ENCODE results near the gene TENT5C. TPM values are rescaled to one million over a fixed set of nuclear protein-coding genes. Genes with fewer than 3 reads are reported as not detected.
A peak's percentile ranks its signal among the peaks of the same experiment; 100 is the strongest.

Gene TENT5C
- total and polyA plus RNA-seq, 9 of the 15 experiments (the other 6 are each of a cell fraction or from before 2014, with no cell fraction given): 1.8 to 7.7 (median 4.0) TPM

DNA sequence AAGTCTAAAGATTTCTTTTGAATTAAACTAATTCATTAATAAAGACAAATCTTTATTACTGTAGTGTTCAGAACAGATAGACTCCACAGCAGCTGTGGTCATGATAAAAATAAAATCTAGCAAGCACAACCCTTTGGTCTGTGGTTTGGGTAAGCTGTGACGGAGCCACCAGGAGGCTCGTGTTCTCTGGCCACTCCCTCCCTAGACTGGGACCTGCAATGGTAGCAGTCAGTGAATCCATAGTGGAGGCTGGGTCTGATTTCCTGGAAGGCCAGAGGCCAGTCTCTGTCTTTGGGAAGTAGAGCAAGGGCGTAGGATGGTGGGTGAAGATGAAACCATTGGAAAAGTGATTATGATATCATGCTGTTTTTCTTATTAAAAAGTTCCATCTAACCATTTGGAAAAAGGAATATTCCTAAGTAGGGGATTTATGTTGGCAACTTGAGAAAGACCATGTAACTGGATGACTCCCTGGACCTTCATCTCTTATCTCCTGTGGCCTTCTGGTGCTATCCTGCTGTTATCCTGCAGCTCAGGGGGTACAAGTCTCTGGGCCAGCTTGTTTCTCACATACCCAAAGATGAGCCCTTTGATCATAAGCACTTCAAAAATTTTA, 39.0 kb downstream of the TENT5C start (continued):
- TF ChIP-seq, protein P1, sequence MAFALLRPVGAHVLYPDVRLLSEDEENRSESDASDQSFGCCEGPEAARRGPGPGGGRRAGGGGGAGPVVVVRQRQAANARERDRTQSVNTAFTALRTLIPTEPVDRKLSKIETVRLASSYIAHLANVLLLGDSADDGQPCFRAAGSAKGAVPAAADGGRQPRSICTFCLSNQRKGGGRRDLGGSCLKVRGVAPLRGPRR (CRISPR knock-in tag; IDR thresholded peaks at IDR 0.05): no peak
- TF ChIP-seq ZNF589 (CRISPR knock-in tag; IDR thresholded peaks at IDR 0.05; ENCODE audit: low read depth) (no peak), BDP1 (IDR thresholded peaks at IDR 0.05; ENCODE audit: insufficient read depth, insufficient read length) (no peak), KDM5B (IDR thresholded peaks at IDR 0.05; ENCODE audit: insufficient replicate concordance, low read depth, low read length) (no peak), SMAD4 (CRISPR knock-in tag; conservative IDR thresholded peaks at IDR 0.05) (peak; percentile 93), SMARCA4 (IDR thresholded peaks at IDR 0.05) (peak; percentile 94), ZNF347 (CRISPR knock-in tag; IDR thresholded peaks at IDR 0.05; ENCODE audit: low read depth) (no peak), PYGO2 (tag; IDR thresholded peaks at IDR 0.05) (no peak), SPI1 (IDR thresholded peaks at IDR 0.05; ENCODE audit: borderline replicate concordance, low read depth, low read length) (no peak), SIN3A (IDR thresholded peaks at IDR 0.05; ENCODE audit: borderline replicate concordance in 2 of 2, control insufficient read depth in 1 of 2, low read depth in 2 of 2, low read length in 2 of 2) (no peak), MYNN (IDR thresholded peaks at IDR 0.05) (peak; percentile 37; the same call in 1 of the 2 replicates), MYNN (CRISPR knock-in tag; IDR thresholded peaks at IDR 0.05) (no peak), CBX8 (IDR thresholded peaks at IDR 0.05; ENCODE audit: borderline replicate concordance, extremely low read depth, low read depth, low read length, poor library complexity, severe bottlenecking) (no peak)
- TF ChIP-seq, protein P2, sequence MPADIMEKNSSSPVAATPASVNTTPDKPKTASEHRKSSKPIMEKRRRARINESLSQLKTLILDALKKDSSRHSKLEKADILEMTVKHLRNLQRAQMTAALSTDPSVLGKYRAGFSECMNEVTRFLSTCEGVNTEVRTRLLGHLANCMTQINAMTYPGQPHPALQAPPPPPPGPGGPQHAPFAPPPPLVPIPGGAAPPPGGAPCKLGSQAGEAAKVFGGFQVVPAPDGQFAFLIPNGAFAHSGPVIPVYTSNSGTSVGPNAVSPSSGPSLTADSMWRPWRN (IDR thresholded peaks at IDR 0.05; ENCODE audit: low read depth): peak; percentile 25; the same call in 1 of the 2 replicates
- TF ChIP-seq, protein P3, sequence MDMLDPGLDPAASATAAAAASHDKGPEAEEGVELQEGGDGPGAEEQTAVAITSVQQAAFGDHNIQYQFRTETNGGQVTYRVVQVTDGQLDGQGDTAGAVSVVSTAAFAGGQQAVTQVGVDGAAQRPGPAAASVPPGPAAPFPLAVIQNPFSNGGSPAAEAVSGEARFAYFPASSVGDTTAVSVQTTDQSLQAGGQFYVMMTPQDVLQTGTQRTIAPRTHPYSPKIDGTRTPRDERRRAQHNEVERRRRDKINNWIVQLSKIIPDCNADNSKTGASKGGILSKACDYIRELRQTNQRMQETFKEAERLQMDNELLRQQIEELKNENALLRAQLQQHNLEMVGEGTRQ (CRISPR knock-in tag; IDR thresholded peaks at IDR 0.05): no peak
- TF ChIP-seq, protein P4, sequence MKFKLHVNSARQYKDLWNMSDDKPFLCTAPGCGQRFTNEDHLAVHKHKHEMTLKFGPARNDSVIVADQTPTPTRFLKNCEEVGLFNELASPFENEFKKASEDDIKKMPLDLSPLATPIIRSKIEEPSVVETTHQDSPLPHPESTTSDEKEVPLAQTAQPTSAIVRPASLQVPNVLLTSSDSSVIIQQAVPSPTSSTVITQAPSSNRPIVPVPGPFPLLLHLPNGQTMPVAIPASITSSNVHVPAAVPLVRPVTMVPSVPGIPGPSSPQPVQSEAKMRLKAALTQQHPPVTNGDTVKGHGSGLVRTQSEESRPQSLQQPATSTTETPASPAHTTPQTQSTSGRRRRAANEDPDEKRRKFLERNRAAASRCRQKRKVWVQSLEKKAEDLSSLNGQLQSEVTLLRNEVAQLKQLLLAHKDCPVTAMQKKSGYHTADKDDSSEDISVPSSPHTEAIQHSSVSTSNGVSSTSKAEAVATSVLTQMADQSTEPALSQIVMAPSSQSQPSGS (CRISPR knock-in tag; IDR thresholded peaks at IDR 0.05): no peak
- TF ChIP-seq, protein P5, sequence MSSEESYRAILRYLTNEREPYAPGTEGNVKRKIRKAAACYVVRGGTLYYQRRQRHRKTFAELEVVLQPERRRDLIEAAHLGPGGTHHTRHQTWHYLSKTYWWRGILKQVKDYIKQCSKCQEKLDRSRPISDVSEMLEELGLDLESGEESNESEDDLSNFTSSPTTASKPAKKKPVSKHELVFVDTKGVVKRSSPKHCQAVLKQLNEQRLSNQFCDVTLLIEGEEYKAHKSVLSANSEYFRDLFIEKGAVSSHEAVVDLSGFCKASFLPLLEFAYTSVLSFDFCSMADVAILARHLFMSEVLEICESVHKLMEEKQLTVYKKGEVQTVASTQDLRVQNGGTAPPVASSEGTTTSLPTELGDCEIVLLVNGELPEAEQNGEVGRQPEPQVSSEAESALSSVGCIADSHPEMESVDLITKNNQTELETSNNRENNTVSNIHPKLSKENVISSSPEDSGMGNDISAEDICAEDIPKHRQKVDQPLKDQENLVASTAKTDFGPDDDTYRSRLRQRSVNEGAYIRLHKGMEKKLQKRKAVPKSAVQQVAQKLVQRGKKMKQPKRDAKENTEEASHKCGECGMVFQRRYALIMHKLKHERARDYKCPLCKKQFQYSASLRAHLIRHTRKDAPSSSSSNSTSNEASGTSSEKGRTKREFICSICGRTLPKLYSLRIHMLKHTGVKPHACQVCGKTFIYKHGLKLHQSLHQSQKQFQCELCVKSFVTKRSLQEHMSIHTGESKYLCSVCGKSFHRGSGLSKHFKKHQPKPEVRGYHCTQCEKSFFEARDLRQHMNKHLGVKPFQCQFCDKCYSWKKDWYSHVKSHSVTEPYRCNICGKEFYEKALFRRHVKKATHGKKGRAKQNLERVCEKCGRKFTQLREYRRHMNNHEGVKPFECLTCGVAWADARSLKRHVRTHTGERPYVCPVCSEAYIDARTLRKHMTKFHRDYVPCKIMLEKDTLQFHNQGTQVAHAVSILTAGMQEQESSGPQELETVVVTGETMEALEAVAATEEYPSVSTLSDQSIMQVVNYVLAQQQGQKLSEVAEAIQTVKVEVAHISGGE (CRISPR knock-in tag; IDR thresholded peaks at IDR 0.05): peak in 1 of 3 experiments; percentile 50; a peak in 1 of 6 replicates
- TF ChIP-seq, protein P6, sequence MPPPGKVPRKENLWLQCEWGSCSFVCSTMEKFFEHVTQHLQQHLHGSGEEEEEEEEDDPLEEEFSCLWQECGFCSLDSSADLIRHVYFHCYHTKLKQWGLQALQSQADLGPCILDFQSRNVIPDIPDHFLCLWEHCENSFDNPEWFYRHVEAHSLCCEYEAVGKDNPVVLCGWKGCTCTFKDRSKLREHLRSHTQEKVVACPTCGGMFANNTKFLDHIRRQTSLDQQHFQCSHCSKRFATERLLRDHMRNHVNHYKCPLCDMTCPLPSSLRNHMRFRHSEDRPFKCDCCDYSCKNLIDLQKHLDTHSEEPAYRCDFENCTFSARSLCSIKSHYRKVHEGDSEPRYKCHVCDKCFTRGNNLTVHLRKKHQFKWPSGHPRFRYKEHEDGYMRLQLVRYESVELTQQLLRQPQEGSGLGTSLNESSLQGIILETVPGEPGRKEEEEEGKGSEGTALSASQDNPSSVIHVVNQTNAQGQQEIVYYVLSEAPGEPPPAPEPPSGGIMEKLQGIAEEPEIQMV (tag; conservative IDR thresholded peaks at IDR 0.05; ENCODE audit: low read depth): no peak

Data from K562 (cell line).